Inferior parietal cortex (tissue), 1 donor: ENCODE measurements around the gene CLK1.
"Not testable (repeated sequence)": the region's sequence is repeated elsewhere in the genome, so short reads cannot be mapped to it uniquely, and the experiment has no call there.

Experiments used
- DNase-seq: peaks from one replicate; pipeline ENCODE4 v3.0.0-alpha.2; 2016; ENCODE audit errors: extremely low spot score

Gene CLK1

GRCh38 chr2:200864176-200865034, at the start of gene CLK1:
Gene CLK1, minus strand, starts transcription at chr2:200864658. Its CDS starts 2,796 bp downstream, at chr2:200861862.
- DNase-seq, result peak; percentile 95

DNA sequence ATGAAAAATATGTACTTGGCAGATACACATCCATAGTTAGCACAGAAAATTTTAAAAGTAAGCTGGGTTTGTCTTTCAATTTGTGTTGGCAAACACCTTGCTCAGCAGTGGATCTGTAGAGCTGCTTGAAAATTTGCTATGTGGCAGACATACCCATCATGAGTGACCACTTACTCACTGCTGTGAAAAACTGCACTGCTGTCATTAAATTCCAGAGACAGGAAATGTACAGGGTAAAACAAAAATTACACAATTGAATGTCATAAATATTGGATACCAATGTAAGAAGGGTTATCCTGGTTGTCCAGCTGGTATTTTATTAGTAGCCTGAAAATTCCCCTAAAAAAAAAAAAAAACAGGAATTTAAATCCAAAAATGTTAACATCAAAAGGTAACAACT, 49.2 kb upstream of the CLK1 start:
- no peak for DNase-seq

DNA sequence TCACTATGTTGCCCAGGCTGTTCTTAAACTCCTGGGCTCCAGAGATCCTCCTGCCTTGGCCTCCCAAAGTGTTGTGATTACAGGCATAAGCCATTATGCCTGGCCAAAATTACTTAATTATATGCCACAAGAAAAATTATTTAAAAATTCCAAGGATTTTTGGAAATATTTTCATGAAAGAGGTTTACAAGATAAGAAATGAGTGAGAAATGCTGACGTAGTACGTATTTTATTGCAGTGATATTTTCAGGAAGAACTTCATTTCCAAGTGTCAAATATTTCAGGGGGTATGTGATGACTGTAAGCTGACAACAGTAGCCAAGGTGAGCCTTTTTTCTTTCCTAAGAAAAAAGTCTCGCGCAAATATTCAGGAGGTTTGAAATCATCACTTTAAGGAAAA, 45.5 kb upstream of the CLK1 start:
- DNase-seq, result no peak

GRCh38 chr2:200905618-200906296, 41.3 kb upstream of the CLK1 start:
- peak; percentile 77 for DNase-seq

DNA sequence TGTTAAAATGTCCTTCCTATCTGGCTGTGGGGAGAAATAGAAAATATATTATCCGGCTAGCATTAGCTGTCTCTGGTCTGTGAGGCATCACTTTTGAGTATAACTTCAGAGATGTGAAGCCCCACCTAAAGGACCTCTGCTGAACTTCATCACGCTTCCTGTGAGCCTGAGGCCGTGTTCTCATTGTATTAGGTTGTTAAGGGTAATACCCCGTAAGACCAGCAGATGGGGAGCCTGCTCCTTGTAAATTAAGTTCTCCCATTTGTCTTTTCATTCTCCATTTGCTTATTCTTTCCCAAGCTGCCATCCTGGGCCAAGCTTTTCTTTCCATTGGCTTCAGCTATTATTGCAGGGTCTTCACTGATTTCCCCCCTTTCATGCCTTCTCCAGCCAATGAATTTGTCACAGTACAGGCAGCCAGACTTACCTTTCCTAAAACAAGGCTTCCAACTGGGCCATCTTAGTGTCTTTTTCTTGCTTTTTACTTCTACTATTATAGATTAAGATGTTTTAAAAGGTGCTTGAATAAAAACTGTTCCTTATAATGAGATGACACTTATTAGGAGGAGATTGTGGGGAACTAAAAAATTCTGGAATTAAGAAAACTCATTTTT, 37.1 kb upstream of the CLK1 start:
- DNase-seq, result peak; percentile 64

GRCh38 chr2:200899482-200899881, 35.0 kb upstream of the CLK1 start:
- no peak for DNase-seq

GRCh38 chr2:200888704-200889625, 24.5 kb upstream of the CLK1 start, which contains the start of the genes NIF3L1 and PPIL3:
Gene NIF3L1, plus strand, starts transcription at chr2:200889371. Its CDS starts 2,573 bp downstream, at chr2:200891944.
Gene PPIL3, minus strand, starts transcription at chr2:200889077. Its CDS starts 1,462 bp downstream, at chr2:200887615.
- DNase-seq, result peak; percentile 98

- DNase-seq, result not testable (repeated sequence)
Measured at GRCh38 chr2:200881715-200882249, 17.3 kb upstream of the CLK1 start.

- no peak for DNase-seq
Measured at GRCh38 chr2:200878289-200878880, 13.9 kb upstream of the CLK1 start.

DNA sequence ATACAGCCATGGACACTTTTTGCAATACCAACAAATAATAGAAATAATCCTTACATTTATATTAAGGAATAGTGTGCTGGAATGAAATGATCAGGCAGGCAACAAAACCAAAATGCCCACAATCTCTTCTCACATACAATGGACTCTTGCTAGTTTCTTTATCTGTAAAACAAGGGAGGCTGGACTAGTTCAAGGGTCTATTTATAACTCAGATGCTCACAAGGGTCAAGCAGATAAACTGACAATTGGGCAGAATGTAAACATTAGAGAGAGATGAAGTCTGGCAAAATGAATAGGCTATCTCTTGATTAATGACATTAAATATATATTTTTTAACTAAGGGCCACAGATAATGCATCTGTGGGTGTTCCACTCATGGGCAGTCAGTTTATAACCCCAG, 13.0 kb upstream of the CLK1 start:
- DNase-seq, result no peak

DNA sequence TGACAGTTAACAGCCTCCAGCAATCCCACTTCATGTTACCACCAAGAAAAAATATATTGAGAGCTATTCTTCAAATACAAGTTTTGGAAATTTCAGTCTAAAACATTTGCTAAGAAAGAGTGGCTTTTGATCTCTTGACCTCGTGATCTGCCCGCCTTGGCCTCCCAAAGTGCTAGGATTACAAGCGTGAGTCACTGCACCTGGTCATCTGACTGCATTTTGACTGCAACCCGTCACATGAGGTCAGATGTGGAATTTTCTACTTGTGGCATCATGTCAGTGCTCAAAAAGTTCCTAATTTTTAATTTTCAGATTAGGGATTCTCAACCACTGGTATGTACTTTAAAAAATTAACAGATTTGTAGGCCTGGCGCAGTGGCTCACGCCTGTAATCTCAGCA, 9.1 kb upstream of the CLK1 start:
- no peak for DNase-seq

DNA sequence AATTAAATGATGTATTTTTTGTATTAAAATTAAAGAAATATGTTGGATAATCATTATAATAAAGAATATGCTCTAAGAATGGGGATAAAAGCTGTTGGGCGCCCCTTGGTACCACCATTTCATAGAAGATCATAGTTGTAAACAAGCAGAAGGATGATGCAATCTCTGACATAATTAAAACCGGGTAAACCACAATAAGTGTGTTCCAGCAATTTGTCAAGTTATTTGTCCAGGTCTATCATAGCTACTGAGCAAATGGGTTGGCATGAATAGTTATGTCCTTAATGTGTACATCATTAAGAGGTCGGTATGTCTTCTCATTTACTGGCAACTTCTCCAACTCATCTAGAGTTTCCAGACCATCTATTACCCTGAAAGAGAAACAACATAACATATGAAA, 6.7 kb upstream of the CLK1 start:
- no peak for DNase-seq

GRCh38 chr2:200869014-200869413, 4.6 kb upstream of the CLK1 start:
- no peak for DNase-seq

DNA sequence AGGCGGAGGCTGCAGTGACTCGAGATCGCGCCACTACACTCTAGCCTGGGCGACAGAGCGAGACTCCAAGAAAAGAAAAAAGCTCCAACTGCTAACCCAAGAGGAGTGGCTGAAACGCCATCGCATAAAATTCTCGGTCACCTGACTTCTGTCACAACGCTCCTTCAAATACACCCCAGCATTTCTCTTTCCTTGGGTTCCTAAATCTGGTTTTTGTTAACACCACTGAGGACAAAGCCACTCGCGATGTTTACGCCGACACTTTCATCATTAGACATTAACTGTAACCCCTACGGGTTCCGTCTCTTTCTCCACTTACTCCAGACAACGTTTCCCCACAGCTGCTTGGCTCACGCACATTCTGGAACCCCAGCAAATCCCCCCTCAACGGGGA, 679 bp downstream of the CLK1 start:
- DNase-seq, result peak; percentile 71

- DNase-seq, result peak; percentile 37
Measured at GRCh38 chr2:200862532-200863000, 1.9 kb downstream of the CLK1 start.

GRCh38 chr2:200861617-200862155, 2.8 kb downstream of the CLK1 start:
- DNase-seq, result peak; percentile 17

DNA sequence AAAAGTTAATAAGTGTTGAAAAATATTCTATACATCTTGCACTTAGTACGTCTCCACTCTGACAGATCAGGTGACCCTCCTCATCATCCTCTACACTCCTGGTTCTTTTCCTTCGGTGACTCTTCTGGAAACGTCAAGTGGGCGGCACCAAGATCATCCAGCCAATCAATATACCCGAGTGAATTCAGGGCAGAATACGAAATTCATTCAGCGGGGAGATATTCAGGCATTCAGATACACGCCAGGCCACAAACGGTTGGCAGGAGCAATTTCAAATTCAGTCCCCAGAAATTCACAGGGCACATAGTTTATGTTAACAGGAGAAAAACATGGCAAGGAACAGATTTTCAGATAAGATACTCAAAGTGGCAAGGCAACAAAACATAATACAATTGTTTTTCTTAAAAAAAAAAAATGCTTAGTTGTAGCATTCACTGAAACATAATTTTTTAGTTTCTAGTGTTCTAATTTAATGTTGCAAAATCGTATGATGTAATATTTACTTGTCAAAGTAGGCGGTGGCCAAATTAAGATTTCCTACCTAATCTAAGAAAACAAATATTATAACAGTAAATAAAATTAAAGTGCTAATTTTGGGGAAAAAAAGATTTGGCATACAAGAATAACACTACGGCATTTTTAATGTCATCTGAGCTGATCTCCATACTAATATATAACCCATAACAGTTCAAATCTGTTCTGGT, 4.2 kb downstream of the CLK1 start:
- DNase-seq, result peak; percentile 18

GRCh38 chr2:200856806-200857205, 7.7 kb downstream of the CLK1 start:
- no peak for DNase-seq

- no peak for DNase-seq
Measured at GRCh38 chr2:200852605-200853004, 11.9 kb downstream of the CLK1 start.
